Muscle of leg (tissue), 11 donors: ENCODE measurements around the gene RNH1. TPM values are rescaled to one million over a fixed set of nuclear protein-coding genes. Genes with fewer than 3 reads are reported as not detected.

Experiments
- DNase-seq: peaks from one replicate; pipeline ENCODE4 v3.0.0; 2013
- H3K27ac ChIP-seq: one replicate; pipeline ENCODE4 v1.5.1; 2013; ENCODE audit warnings: mild to moderate bottlenecking, low read length, control low read depth
- H3K27me3 ChIP-seq: one replicate; pipeline ENCODE4 v1.6.1; 2013; ENCODE audit warnings: low read length; ENCODE audit not compliant: control insufficient read depth, insufficient read depth
- H3K36me3 ChIP-seq: one replicate; pipeline ENCODE4 v1.6.1; 2013; ENCODE audit warnings: low read length; ENCODE audit not compliant: control insufficient read depth, insufficient read depth
- H3K4me1 ChIP-seq: one replicate; pipeline ENCODE4 v1.6.1; 2013; ENCODE audit warnings: low read length; ENCODE audit not compliant: control insufficient read depth, insufficient read depth
- H3K4me3 ChIP-seq: one replicate; pipeline ENCODE4 v1.5.1; 2013; ENCODE audit warnings: low read length, control low read depth
- H3K9me3 ChIP-seq: replicated peaks from 2 replicates; pipeline ENCODE4 v1.6.1; 2013; ENCODE audit warnings: low read depth, low read length; ENCODE audit not compliant: control insufficient read depth
- WGBS: methylation state at CpG from one replicate; pipeline ENCODE4 v1.1.5; 2013; ENCODE audit warnings: missing lambda C conversion rate; ENCODE audit not compliant: insufficient coverage; 5-methylcytosine and 5-hydroxymethylcytosine counted together
- polyA plus RNA-seq, 8 donors: library from polyadenylated mRNA; unstranded; fragments of 120-200 nt; gene quantifications; one replicate each; pipeline versions ENCODE4 v1.2.1 to v1.2.3, GENCODE V29; 2013; ENCODE audit warnings: inconsistent platforms in 1 of 8, low replicate concordance in 1 of 8; ENCODE audit not compliant: insufficient read length in 8 of 8, insufficient read depth in 1 of 8
- total RNA-seq: library from RNA; stranded (reverse); fragments of 120-200 nt; gene quantifications from one replicate; pipeline ENCODE4 v1.2.4, GENCODE V29; 2013

The RNH1 gene
- total and polyA plus RNA-seq, 9 donors, result 89.5 to 107 (median 99.1) TPM

GRCh38 chr11:506238-506994, 626 bp downstream of the RNH1 start:
- Histone ChIP-seq H3K4me3 (peak overlapping the region; percentile 99), H3K27ac (peak overlapping the region; percentile 100), H3K36me3 (peaks cover 34% of the 10 kb centered on the region), H3K4me1 (peaks cover 42% of the 10 kb centered on the region), H3K9me3 (no peaks in the 10 kb centered on the region), H3K27me3 (no peaks in the 10 kb centered on the region)
- DNase-seq, result peak; percentile 99
- under 1% methylated on average over 58 of the region's 71 CpGs for WGBS

GRCh38 chr11:504994-505344, 2.1 kb downstream of the RNH1 start:
- Histone ChIP-seq H3K4me3 (no peak overlapping the region), H3K4me1 (peaks cover 42% of the 10 kb centered on the region), H3K27ac (peak overlapping the region; percentile 69), H3K9me3 (no peaks in the 10 kb centered on the region), H3K27me3 (no peaks in the 10 kb centered on the region), H3K36me3 (peaks cover 36% of the 10 kb centered on the region)
- WGBS, result 37% methylated on average over 5 of the region's 7 CpGs
- DNase-seq, result no peak

DNA sequence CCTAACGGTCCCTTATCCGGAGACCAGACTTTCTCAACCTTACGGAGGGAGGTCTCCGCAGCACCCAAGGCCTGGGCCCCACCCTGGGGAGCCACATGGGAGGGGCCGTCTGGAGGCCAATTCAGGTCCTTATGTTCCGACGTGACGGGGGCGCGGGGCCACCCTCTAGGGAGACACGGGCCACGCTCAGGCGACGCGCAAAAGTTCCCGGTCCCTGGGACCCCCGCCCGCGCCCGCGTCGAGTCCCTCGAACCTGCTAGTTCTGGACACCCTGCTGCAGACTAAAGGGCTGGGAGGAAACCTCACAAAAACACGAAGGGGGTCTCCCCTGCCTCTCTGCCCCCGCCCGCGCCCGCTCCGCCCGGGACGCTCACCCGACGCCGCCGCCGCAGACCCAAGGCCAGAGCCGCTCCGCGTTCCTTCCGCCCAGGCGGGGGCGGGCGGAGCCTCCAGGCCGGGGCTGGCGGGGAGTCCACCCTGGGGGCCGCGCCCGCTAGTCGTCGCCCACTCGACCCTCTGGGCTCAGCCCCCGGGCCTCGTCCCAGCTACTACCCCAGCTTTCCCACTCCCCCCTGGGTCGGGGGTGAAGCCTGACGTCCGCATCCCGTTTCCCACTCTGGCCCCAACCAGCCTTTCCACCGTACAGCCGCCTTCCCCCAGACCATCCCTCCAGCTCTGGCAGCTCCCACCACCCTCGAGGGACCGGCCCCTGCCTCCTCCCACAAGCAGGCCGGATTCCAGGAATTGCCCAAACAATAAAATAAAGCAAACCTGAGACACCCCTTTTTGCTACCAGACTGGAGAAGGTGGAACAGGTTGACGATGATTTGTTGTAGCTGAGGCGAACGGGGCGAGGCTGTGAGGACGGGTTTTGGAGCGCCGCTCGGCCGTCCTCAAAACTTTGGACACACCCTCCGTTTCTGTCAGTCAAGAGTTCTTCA, 2.7 kb downstream of the RNH1 start:
- Histone ChIP-seq H3K4me1 (peaks cover 42% of the 10 kb centered on the region), H3K36me3 (peaks cover 39% of the 10 kb centered on the region), H3K9me3 (no peaks in the 10 kb centered on the region), H3K27ac (peak overlapping the region; percentile 69), H3K27me3 (no peaks in the 10 kb centered on the region), H3K4me3 (peak overlapping the region; percentile 53)
- 7% methylated on average over 70 of the region's 72 CpGs for WGBS
- peak; percentile 87 for DNase-seq

GRCh38 chr11:503179-503981, 3.7 kb downstream of the RNH1 start:
- peak overlapping the region; percentile 53 for H3K4me3 ChIP-seq
- no peaks in the 10 kb centered on the region for H3K9me3 ChIP-seq
- peak overlapping the region; percentile 65 for H3K27ac ChIP-seq
- H3K36me3 ChIP-seq, result peaks cover 43% of the 10 kb centered on the region
- WGBS, result 55% methylated on average over 13 of the region's 24 CpGs
- peaks cover 42% of the 10 kb centered on the region for H3K4me1 ChIP-seq
- peak; percentile 44 for DNase-seq
- H3K27me3 ChIP-seq, result no peaks in the 10 kb centered on the region

DNA sequence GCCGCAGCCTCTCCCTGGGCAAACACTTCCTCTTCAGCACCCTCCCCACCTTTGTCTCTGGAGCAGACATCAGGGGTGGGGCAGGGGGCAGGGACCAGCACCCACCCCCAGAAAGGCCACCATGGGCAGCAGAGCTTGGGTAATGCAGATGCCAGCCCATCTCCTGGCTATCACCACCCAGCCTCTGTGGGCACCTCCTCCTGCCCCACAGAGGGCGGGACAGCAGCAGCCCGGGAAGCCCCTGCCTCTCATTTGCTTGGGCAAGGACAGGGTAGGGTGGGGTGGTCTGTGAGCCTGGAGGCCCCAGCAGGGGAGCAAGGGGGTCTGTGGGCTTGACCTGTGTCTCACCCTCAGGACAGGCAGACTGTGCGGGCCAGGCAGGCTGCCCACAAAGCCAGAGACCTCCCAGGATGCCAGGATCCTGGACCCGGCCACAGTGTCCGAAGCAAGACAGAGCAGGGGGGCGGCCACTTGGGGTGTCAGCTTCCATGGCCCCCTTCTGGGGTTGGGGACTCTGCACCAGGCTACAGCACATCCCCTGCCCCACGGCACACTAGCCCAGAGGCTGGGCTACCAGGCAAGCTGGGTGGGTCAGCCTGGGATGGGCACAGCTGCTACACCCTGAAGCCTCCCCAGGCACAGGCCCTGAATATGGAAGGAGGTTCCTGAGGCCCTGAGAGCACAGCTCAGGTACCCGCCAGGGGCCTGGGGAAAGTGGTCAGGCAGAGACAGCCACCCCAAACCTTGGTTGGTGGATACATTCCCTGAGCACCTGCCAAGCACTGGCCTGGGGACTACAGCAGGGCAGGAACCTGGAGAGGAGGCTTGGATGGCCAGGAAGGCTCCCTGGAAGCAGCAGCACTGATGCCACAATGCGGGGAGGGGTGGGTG, 4.5 kb downstream of the RNH1 start:
- Histone ChIP-seq H3K4me3 (no peak overlapping the region), H3K27ac (no peak overlapping the region), H3K4me1 (peaks cover 35% of the 10 kb centered on the region), H3K36me3 (peaks cover 47% of the 10 kb centered on the region), H3K9me3 (no peaks in the 10 kb centered on the region), H3K27me3 (no peaks in the 10 kb centered on the region)
- no peak for DNase-seq
- 87% methylated on average over 7 of the region's 10 CpGs for WGBS

DNA sequence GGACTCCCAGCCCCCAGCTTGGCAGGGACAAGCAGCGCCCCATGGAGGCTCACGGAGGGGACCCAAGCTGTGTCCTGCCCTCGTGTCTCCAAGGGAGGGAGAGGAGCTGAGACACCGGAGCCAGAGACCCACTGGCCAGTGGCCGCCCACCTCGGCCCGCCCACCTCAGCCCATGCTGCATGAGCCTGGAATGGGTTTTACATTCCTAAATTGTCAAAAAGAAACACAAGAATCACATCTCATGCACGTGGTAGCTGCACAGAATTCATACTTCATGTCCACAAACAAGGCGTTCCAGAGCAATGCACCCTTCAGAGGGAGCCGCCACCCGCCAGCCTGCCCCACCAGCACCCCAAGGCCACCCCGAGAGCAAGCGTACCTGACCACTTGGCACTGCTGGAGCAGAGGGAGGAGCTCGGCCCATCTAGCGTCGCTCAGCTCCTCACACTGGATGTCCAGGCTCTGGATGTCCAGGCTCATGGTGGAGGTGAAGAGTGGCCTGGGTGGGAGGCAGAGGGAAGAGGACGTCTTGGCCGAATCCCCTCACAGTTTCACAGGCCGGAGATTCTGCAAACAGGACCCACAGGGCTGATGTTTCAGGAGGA, 5.3 kb downstream of the RNH1 start:
- H3K9me3 ChIP-seq, result no peaks in the 10 kb centered on the region
- H3K4me3 ChIP-seq, result no peak overlapping the region
- 81% methylated on average over 9 of the region's 19 CpGs for WGBS
- no peaks in the 10 kb centered on the region for H3K27me3 ChIP-seq
- peaks cover 55% of the 10 kb centered on the region for H3K36me3 ChIP-seq
- no peak overlapping the region for H3K27ac ChIP-seq
- H3K4me1 ChIP-seq, result peaks cover 34% of the 10 kb centered on the region
- no peak for DNase-seq

DNA sequence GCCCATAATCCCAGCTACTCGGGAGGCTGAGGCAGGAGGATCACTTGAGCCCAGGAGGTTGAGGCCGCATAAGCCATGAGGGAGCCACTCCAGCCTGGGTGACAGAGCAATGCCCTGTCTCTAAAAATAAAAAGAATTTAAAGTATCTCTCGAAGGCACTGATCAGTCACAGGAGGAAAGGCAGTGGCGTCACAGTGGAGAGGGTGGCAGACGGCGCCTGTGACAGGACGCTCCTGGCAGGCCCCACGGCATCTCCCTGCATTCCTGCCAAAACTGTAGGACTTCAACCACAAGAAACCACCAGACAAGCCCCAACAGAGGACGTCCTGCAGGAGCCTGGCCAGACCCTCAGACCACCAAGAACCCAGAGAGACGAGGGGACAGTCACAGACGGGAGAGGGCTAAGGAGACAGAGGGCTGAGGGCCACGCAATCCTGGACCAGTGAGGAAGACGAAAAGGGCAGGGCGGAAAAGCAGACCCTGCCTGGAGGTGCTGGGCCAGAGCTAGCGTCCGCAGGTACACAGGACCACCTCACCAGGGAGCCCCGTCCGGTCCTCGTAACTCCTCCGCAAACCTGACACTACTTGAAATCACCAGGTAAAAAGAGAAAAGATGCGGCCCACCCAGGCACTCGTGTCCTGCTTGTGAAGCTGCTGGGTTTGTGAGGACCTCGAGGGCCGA, 5.9 kb downstream of the RNH1 start:
- no peaks in the 10 kb centered on the region for H3K9me3 ChIP-seq
- H3K4me3 ChIP-seq, result no peak overlapping the region
- H3K36me3 ChIP-seq, result peaks cover 58% of the 10 kb centered on the region
- DNase-seq, result no peak
- H3K27me3 ChIP-seq, result no peaks in the 10 kb centered on the region
- peaks cover 34% of the 10 kb centered on the region for H3K4me1 ChIP-seq
- no peak overlapping the region for H3K27ac ChIP-seq
- 95% methylated on average over 17 of the region's 24 CpGs for WGBS

DNA sequence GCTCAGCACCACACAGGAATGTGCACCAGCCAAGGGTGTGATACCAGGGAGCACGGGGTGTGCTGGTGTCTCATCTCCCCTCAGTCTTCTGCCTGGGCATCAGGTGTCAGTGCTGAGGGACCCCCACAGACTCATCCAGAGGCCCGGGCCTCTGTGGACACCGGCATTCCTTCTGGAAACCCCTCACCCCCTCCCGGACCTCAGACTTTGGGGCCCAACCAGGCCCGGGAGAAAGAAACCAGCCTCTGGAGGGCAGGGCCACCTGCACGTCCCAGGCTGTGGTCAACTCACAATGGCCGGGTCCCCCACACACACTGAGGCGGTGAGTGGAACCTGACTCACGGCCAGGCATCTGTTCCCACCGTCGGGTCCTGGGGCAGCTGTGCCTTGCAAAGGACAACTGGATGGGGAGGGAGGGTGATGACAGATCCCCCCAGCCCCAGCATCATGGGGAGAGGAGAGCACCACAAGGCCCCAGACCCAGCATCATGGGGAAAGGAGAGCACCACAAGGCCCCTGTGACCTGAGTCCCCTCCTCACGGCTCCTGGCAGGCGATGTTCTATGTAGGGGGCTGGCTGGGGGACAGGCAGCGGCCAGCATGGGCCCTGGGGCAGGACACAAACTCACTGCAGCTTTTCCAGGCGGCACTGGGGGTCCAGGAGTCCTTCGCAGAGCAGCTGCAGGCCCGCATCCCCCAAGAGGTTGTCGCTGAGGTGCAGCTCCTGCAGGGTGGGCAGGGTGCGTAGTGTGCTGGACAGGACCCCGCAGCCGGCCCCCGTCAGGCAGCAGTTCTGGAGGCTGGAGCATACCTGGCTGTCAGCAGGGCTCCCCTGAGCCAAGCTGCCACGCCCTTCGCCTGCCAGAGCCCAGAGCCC, 7.6 kb downstream of the RNH1 start:
- H3K9me3 ChIP-seq, result no peaks in the 10 kb centered on the region
- WGBS, result 88% methylated on average over 18 of the region's 24 CpGs
- peaks cover 29% of the 10 kb centered on the region for H3K4me1 ChIP-seq
- no peak overlapping the region for H3K27ac ChIP-seq
- DNase-seq, result no peak
- peaks cover 70% of the 10 kb centered on the region for H3K36me3 ChIP-seq
- no peaks in the 10 kb centered on the region for H3K27me3 ChIP-seq
- no peak overlapping the region for H3K4me3 ChIP-seq
